Measurements from ENCODE around the gene ABCB10.

Gene ABCB10

GRCh38 chr1:229593800-229594199 is 35.3 kb upstream of the ABCB10 start:
- Histone ChIP-seq H3K36me3 (ENCODE audit: control insufficient read depth, insufficient read depth, low read length) (peaks cover 27% of the 10 kb centered on the region), H3K27ac (ENCODE audit: low read depth, low read length, severe bottlenecking) (no peak overlapping the region), H3K4me1 (ENCODE audit: control insufficient read depth, insufficient read depth, low read length, poor library complexity, severe bottlenecking) (no peaks in the 10 kb centered on the region), H3K4me3 (ENCODE audit: extremely low read depth, insufficient read depth, low read length, poor library complexity, severe bottlenecking) (no peak overlapping the region), H3K9me3 (ENCODE audit: control insufficient read depth, low read length) (no peaks in the 10 kb centered on the region)
- WGBS, 2 experiments (ENCODE audit: insufficient coverage in 2 of 2): 94 to 100% methylated on average over 3 to 6 of the region's 12 CpGs

- Histone ChIP-seq H3K9me3 (ENCODE audit: control insufficient read depth, low read length) (no peaks in the 10 kb centered on the region), H3K4me1 (ENCODE audit: control insufficient read depth, insufficient read depth, low read length, poor library complexity, severe bottlenecking) (no peaks in the 10 kb centered on the region), H3K4me3 (ENCODE audit: extremely low read depth, insufficient read depth, low read length, poor library complexity, severe bottlenecking) (no peak overlapping the region), H3K27ac (ENCODE audit: low read depth, low read length, severe bottlenecking) (no peak overlapping the region), H3K36me3 (ENCODE audit: control insufficient read depth, insufficient read depth, low read length) (peaks cover 17% of the 10 kb centered on the region)
- 83 to 95% methylated on average over 1 to 5 of the region's 5 CpGs for WGBS, 2 experiments (ENCODE audit: insufficient coverage in 2 of 2)
Measured at GRCh38 chr1:229590119-229590518, 31.6 kb upstream of the ABCB10 start.

- no peaks in the 10 kb centered on the region for H3K4me1 ChIP-seq (ENCODE audit: control insufficient read depth, insufficient read depth, low read length, poor library complexity, severe bottlenecking)
- H3K27ac ChIP-seq (ENCODE audit: low read depth, low read length, severe bottlenecking): no peak overlapping the region
- no peaks in the 10 kb centered on the region for H3K9me3 ChIP-seq (ENCODE audit: control insufficient read depth, low read length)
- H3K4me3 ChIP-seq (ENCODE audit: extremely low read depth, insufficient read depth, low read length, poor library complexity, severe bottlenecking): no peak overlapping the region
- no peaks in the 10 kb centered on the region for H3K36me3 ChIP-seq (ENCODE audit: control insufficient read depth, insufficient read depth, low read length)
- no CpG with 5 or more reads among the region's 2 CpGs for WGBS, 2 experiments (ENCODE audit: insufficient coverage in 2 of 2)
Measured at GRCh38 chr1:229585338-229585737, 26.8 kb upstream of the ABCB10 start.

- Histone ChIP-seq H3K36me3 (ENCODE audit: control insufficient read depth, insufficient read depth, low read length) (no peaks in the 10 kb centered on the region), H3K4me1 (ENCODE audit: control insufficient read depth, insufficient read depth, low read length, poor library complexity, severe bottlenecking) (peaks cover 4% of the 10 kb centered on the region), H3K9me3 (ENCODE audit: control insufficient read depth, low read length) (no peaks in the 10 kb centered on the region), H3K27ac (ENCODE audit: low read depth, low read length, severe bottlenecking) (no peak overlapping the region), H3K4me3 (ENCODE audit: extremely low read depth, insufficient read depth, low read length, poor library complexity, severe bottlenecking) (no peak overlapping the region)
- 80 to 86% methylated on average over 1 to 2 of the region's 4 CpGs for WGBS, 2 experiments (ENCODE audit: insufficient coverage in 2 of 2)
Measured at GRCh38 chr1:229582715-229583114, 24.2 kb upstream of the ABCB10 start.

GRCh38 chr1:229582011-229582694 is 23.6 kb upstream of the ABCB10 start:
- 74 to 86% methylated on average over 5 to 10 of the region's 11 CpGs for WGBS, 2 experiments (ENCODE audit: insufficient coverage in 2 of 2)
- no peaks in the 10 kb centered on the region for H3K36me3 ChIP-seq (ENCODE audit: control insufficient read depth, insufficient read depth, low read length)

GRCh38 chr1:229581485-229581884 is 23.0 kb upstream of the ABCB10 start:
- Histone ChIP-seq H3K36me3 (ENCODE audit: control insufficient read depth, insufficient read depth, low read length) (no peaks in the 10 kb centered on the region), H3K27ac (ENCODE audit: low read depth, low read length, severe bottlenecking) (no peak overlapping the region), H3K4me3 (ENCODE audit: extremely low read depth, insufficient read depth, low read length, poor library complexity, severe bottlenecking) (no peak overlapping the region), H3K9me3 (ENCODE audit: control insufficient read depth, low read length) (no peaks in the 10 kb centered on the region), H3K4me1 (ENCODE audit: control insufficient read depth, insufficient read depth, low read length, poor library complexity, severe bottlenecking) (peaks cover 4% of the 10 kb centered on the region)
- 89% methylated on average over 1 of the region's 3 CpGs; no CpG with 5 or more reads in 1 of the 2 experiments for WGBS, 2 experiments (ENCODE audit: insufficient coverage in 2 of 2)

More at GRCh38 chr1:229582011-229582694, 23.6 kb upstream of the ABCB10 start:
- Histone ChIP-seq H3K9me3 (ENCODE audit: control insufficient read depth, low read length) (no peaks in the 10 kb centered on the region), H3K4me3 (ENCODE audit: extremely low read depth, insufficient read depth, low read length, poor library complexity, severe bottlenecking) (no peak overlapping the region), H3K27ac (ENCODE audit: low read depth, low read length, severe bottlenecking) (no peak overlapping the region), H3K4me1 (ENCODE audit: control insufficient read depth, insufficient read depth, low read length, poor library complexity, severe bottlenecking) (peaks cover 4% of the 10 kb centered on the region)

GRCh38 chr1:229579059-229579673 is 20.7 kb upstream of the ABCB10 start:
- Histone ChIP-seq H3K4me1 (ENCODE audit: control insufficient read depth, insufficient read depth, low read length, poor library complexity, severe bottlenecking) (peaks cover 4% of the 10 kb centered on the region), H3K9me3 (ENCODE audit: control insufficient read depth, low read length) (no peaks in the 10 kb centered on the region), H3K27ac (ENCODE audit: low read depth, low read length, severe bottlenecking) (no peak overlapping the region), H3K4me3 (ENCODE audit: extremely low read depth, insufficient read depth, low read length, poor library complexity, severe bottlenecking) (no peak overlapping the region), H3K36me3 (ENCODE audit: control insufficient read depth, insufficient read depth, low read length) (no peaks in the 10 kb centered on the region)
- WGBS, 2 experiments (ENCODE audit: insufficient coverage in 2 of 2): 67 to 78% methylated on average over 6 to 7 of the region's 9 CpGs

- peaks cover 4% of the 10 kb centered on the region for H3K4me1 ChIP-seq (ENCODE audit: control insufficient read depth, insufficient read depth, low read length, poor library complexity, severe bottlenecking)
- WGBS, 2 experiments (ENCODE audit: insufficient coverage in 2 of 2): 85 to 97% methylated on average over 8 to 10 of the region's 14 CpGs
- H3K9me3 ChIP-seq (ENCODE audit: control insufficient read depth, low read length): no peaks in the 10 kb centered on the region
- H3K36me3 ChIP-seq (ENCODE audit: control insufficient read depth, insufficient read depth, low read length): no peaks in the 10 kb centered on the region
- no peak overlapping the region for H3K27ac ChIP-seq (ENCODE audit: low read depth, low read length, severe bottlenecking)
- no peak overlapping the region for H3K4me3 ChIP-seq (ENCODE audit: extremely low read depth, insufficient read depth, low read length, poor library complexity, severe bottlenecking)
Measured at GRCh38 chr1:229578168-229579058, 19.9 kb upstream of the ABCB10 start.

- H3K9me3 ChIP-seq (ENCODE audit: control insufficient read depth, low read length): no peaks in the 10 kb centered on the region
- H3K4me1 ChIP-seq (ENCODE audit: control insufficient read depth, insufficient read depth, low read length, poor library complexity, severe bottlenecking): peaks cover 4% of the 10 kb centered on the region
- 100% methylated on average over 2 of the region's 6 CpGs; no CpG with 5 or more reads in 1 of the 2 experiments for WGBS, 2 experiments (ENCODE audit: insufficient coverage in 2 of 2)
- no peaks in the 10 kb centered on the region for H3K36me3 ChIP-seq (ENCODE audit: control insufficient read depth, insufficient read depth, low read length)
- H3K27ac ChIP-seq (ENCODE audit: low read depth, low read length, severe bottlenecking): no peak overlapping the region
- H3K4me3 ChIP-seq (ENCODE audit: extremely low read depth, insufficient read depth, low read length, poor library complexity, severe bottlenecking): no peak overlapping the region
Measured at GRCh38 chr1:229574679-229575442, 16.4 kb upstream of the ABCB10 start.

GRCh38 chr1:229572286-229572685 is 13.8 kb upstream of the ABCB10 start:
- no peak overlapping the region for H3K27ac ChIP-seq (ENCODE audit: low read depth, low read length, severe bottlenecking)
- 93 to 100% methylated on average over 2 of the region's 2 CpGs for WGBS, 2 experiments (ENCODE audit: insufficient coverage in 2 of 2)
- H3K4me3 ChIP-seq (ENCODE audit: extremely low read depth, insufficient read depth, low read length, poor library complexity, severe bottlenecking): no peak overlapping the region
- H3K4me1 ChIP-seq (ENCODE audit: control insufficient read depth, insufficient read depth, low read length, poor library complexity, severe bottlenecking): no peaks in the 10 kb centered on the region
- no peaks in the 10 kb centered on the region for H3K36me3 ChIP-seq (ENCODE audit: control insufficient read depth, insufficient read depth, low read length)
- no peaks in the 10 kb centered on the region for H3K9me3 ChIP-seq (ENCODE audit: control insufficient read depth, low read length)
